H9 (cell line): ENCODE data around the gene PEAK3. TPM values are rescaled to one million over a fixed set of nuclear protein-coding genes. Genes with fewer than 3 reads are reported as not detected.

Experiments used
- DNase-seq: peaks from one replicate; pipeline ENCODE4 v3.0.0-alpha.2; 2017
- H2AFZ ChIP-seq: one replicate; pipeline ENCODE4 v1.6.1; 2013; ENCODE audit warnings: mild to moderate bottlenecking, low read length, control low read depth, moderate library complexity
- H2AK5ac ChIP-seq: 2 replicates; pipeline ENCODE4 v1.6.1; 2013; ENCODE audit warnings: low read length, control low read depth, mixed read lengths; ENCODE audit not compliant: insufficient read length
- H2BK120ac ChIP-seq: one replicate; pipeline ENCODE4 v1.6.1; 2013; ENCODE audit warnings: low read depth, mild to moderate bottlenecking, low read length, control low read depth, inconsistent platforms; ENCODE audit not compliant: poor library complexity, severe bottlenecking
- H2BK12ac ChIP-seq: 2 replicates; pipeline ENCODE4 v1.6.1; 2013; ENCODE audit warnings: low read length, control low read depth, mixed read lengths, low read depth; ENCODE audit not compliant: insufficient read length
- H2BK15ac ChIP-seq: 2 replicates; pipeline ENCODE4 v1.6.1; 2013; ENCODE audit warnings: low read depth, low read length, control low read depth
- H2BK20ac ChIP-seq: one replicate; pipeline ENCODE4 v1.6.1; 2013; ENCODE audit warnings: low read depth, mild to moderate bottlenecking, low read length, control low read depth, inconsistent platforms; ENCODE audit not compliant: poor library complexity, severe bottlenecking
- H2BK5ac ChIP-seq: 2 replicates; pipeline ENCODE4 v1.6.1; 2013; ENCODE audit warnings: low read length, control low read depth, mixed read lengths; ENCODE audit not compliant: insufficient read length
- H3K14ac ChIP-seq: 2 replicates; pipeline ENCODE4 v1.6.1; 2013; ENCODE audit warnings: low read length, control low read depth; ENCODE audit not compliant: insufficient read depth
- H3K18ac ChIP-seq: 2 replicates; pipeline ENCODE4 v1.6.1; 2013; ENCODE audit warnings: low read depth, mild to moderate bottlenecking, mixed read lengths, low read length, control low read depth; ENCODE audit not compliant: insufficient read length
- H3K23ac ChIP-seq: 2 replicates; pipeline ENCODE4 v1.6.1; 2013; ENCODE audit warnings: low read length, control low read depth, mixed read lengths, low read depth; ENCODE audit not compliant: insufficient read length
- H3K23me2 ChIP-seq: 2 replicates; pipeline ENCODE4 v1.6.1; 2013; ENCODE audit warnings: low read depth, mild to moderate bottlenecking, mixed read lengths, low read length, control low read depth; ENCODE audit not compliant: insufficient read length, poor library complexity, severe bottlenecking
- H3K27ac ChIP-seq: 2 replicates; pipeline ENCODE4 v1.5.1; 2013; ENCODE audit warnings: low read length, control low read depth, mixed read lengths, low read depth; ENCODE audit not compliant: insufficient read length
- H3K27me3 ChIP-seq: 2 replicates; pipeline ENCODE4 v1.6.1; 2013; ENCODE audit warnings: low read length, control low read depth, inconsistent platforms; ENCODE audit not compliant: insufficient read depth
- H3K4ac ChIP-seq: 2 replicates; pipeline ENCODE4 v1.6.1; 2013; ENCODE audit warnings: low read depth, mild to moderate bottlenecking, control low read depth, inconsistent platforms, low read length, moderate library complexity
- H3K4me1 ChIP-seq: 2 replicates; pipeline ENCODE4 v1.6.1; 2013; ENCODE audit warnings: low read length, control low read depth, inconsistent platforms; ENCODE audit not compliant: insufficient read depth
- H3K4me2 ChIP-seq: 2 replicates; pipeline ENCODE4 v1.6.1; 2013; ENCODE audit warnings: low read length, control low read depth, mixed read lengths; ENCODE audit not compliant: insufficient read length, insufficient read depth
- H3K56ac ChIP-seq: 2 replicates; pipeline ENCODE4 v1.6.1; 2013; ENCODE audit warnings: low read depth, mild to moderate bottlenecking, mixed read lengths, low read length, control low read depth; ENCODE audit not compliant: insufficient read length
- H3K79me1 ChIP-seq: 2 replicates; pipeline ENCODE4 v1.6.1; 2013; ENCODE audit warnings: low read depth, mild to moderate bottlenecking, moderate library complexity, low read length, control low read depth, inconsistent platforms; ENCODE audit not compliant: insufficient read depth, poor library complexity, severe bottlenecking
- H3K79me2 ChIP-seq: 2 replicates; pipeline ENCODE4 v1.6.1; 2013; ENCODE audit warnings: low read length, control low read depth, inconsistent platforms; ENCODE audit not compliant: insufficient read depth
- H3K9ac ChIP-seq: 2 replicates; pipeline ENCODE4 v1.6.1; 2013; ENCODE audit warnings: low read length, control low read depth, mixed read lengths; ENCODE audit not compliant: insufficient read length; ENCODE audit errors: extremely low read depth
- H3K9me3 ChIP-seq: one replicate; pipeline ENCODE4 v1.6.1; 2013; ENCODE audit warnings: low read depth, low read length, inconsistent platforms; ENCODE audit not compliant: control insufficient read depth
- H3T11ph ChIP-seq: one replicate; pipeline ENCODE4 v1.6.1; 2013; ENCODE audit warnings: mild to moderate bottlenecking, low read length, control low read depth, inconsistent platforms
- H4K20me1 ChIP-seq: one replicate; pipeline ENCODE4 v1.6.1; 2013; ENCODE audit not compliant: control insufficient read depth, insufficient read length, insufficient read depth
- H4K5ac ChIP-seq: 2 replicates; pipeline ENCODE4 v1.6.1; 2013; ENCODE audit warnings: low read depth, mild to moderate bottlenecking, mixed read lengths, low read length, control low read depth; ENCODE audit not compliant: insufficient read length
- H4K8ac ChIP-seq: replicated peaks from 2 replicates; pipeline ENCODE4 v1.6.1; 2013; ENCODE audit warnings: low read length, control low read depth, mixed read lengths, low read depth; ENCODE audit not compliant: insufficient read length
- H4K91ac ChIP-seq: 2 replicates; pipeline ENCODE4 v1.6.1; 2013; ENCODE audit warnings: low read depth, mild to moderate bottlenecking, moderate library complexity, mixed read lengths, low read length, control low read depth; ENCODE audit not compliant: insufficient read length
- H3K27ac Mint-ChIP-seq, 3 experiments: 2 replicates in 2 of 3; 3 replicates in 1 of 3; pipeline ENCODE4 v1.8.0; 2020 to 2021; ENCODE audit warnings: mixed read lengths in 3 of 3, mild to moderate bottlenecking in 1 of 3, moderate library complexity in 1 of 3
- H3K27me3 Mint-ChIP-seq: 2 replicates; pipeline ENCODE4 v1.8.0; 2021; ENCODE audit warnings: low read depth, mild to moderate bottlenecking, moderate library complexity, mixed read lengths
- H3K36me3 Mint-ChIP-seq, 3 experiments: 2 replicates in 2 of 3; 3 replicates in 1 of 3; pipeline ENCODE4 v1.8.0; 2020 to 2021; ENCODE audit warnings: low read depth in 3 of 3, mixed read lengths in 3 of 3; ENCODE audit not compliant: insufficient read depth in 1 of 3
- H3K4me1 Mint-ChIP-seq, 2 experiments: 2 replicates each; pipeline ENCODE4 v1.8.0; 2020; ENCODE audit warnings: mixed read lengths in 2 of 2
- H3K4me3 Mint-ChIP-seq, 2 experiments: 2 replicates in 1 of 2; 3 replicates in 1 of 2; pipeline ENCODE4 v1.8.0; 2020 to 2021; ENCODE audit warnings: mild to moderate bottlenecking in 2 of 2, mixed read lengths in 2 of 2, moderate library complexity in 1 of 2
- H3K9me3 Mint-ChIP-seq, 2 experiments: 2 replicates in 1 of 2; 3 replicates in 1 of 2; pipeline ENCODE4 v1.8.0; 2020; ENCODE audit warnings: mild to moderate bottlenecking in 2 of 2, mixed read lengths in 2 of 2, moderate library complexity in 1 of 2
- CTCF ChIP-seq: fragments of 200-600 bp; sonication (generic); conservative IDR thresholded peaks from 3 replicates; pipeline ENCODE4 v1.8.0; 2021; ENCODE audit warnings: antibody characterized with exemption, mild to moderate bottlenecking
- WGBS: extraction: QIAGEN DNeasy Blood & Tissue Kit; methylation state at CpG from one replicate; pipeline ENCODE4 v1.1.7; 2013; ENCODE audit warnings: missing lambda C conversion rate, low lambda C conversion rate, mixed read lengths; ENCODE audit not compliant: insufficient read length; ENCODE audit errors: extremely low coverage; 5-methylcytosine and 5-hydroxymethylcytosine counted together
- total RNA-seq: library from RNA; stranded (reverse); gene quantifications from 2 replicates; pipeline ENCODE4 v1.2.1, GENCODE V29; 2021

Gene PEAK3
- total RNA-seq, 1 experiment from 2014 or later, result not detected

- H3K27me3 Mint-ChIP-seq, result peaks cover 1% of the 10 kb centered on the region; the same call in 1 of the 2 replicates
- H3K79me1 ChIP-seq, result no peaks in the 10 kb centered on the region
- H3K4me1 Mint-ChIP-seq, result peaks cover 36 to 50% of the 10 kb centered on the region in 2 experiments
- H4K20me1 ChIP-seq, result peaks cover 5% of the 10 kb centered on the region
- no peak overlapping the region for H4K91ac ChIP-seq
- no peak for TF ChIP-seq CTCF
- H2BK20ac ChIP-seq, result no peak overlapping the region
- H3K27me3 ChIP-seq, result no peaks in the 10 kb centered on the region
- peak overlapping the region; percentile 90 for H3K4me2 ChIP-seq
- H2AFZ ChIP-seq, result no peak overlapping the region
- no peak overlapping the region for H3K18ac ChIP-seq
- H3K14ac ChIP-seq, result no peak overlapping the region; the same call in 1 of the 2 replicates
- WGBS, result no CpG with 5 or more reads among the region's 13 CpGs
- no peak overlapping the region for H4K5ac ChIP-seq
- peaks cover 5% of the 10 kb centered on the region; the same call in 1 of the 2 replicates for H3K79me2 ChIP-seq
- H3K23me2 ChIP-seq, result peaks cover 9% of the 10 kb centered on the region
- DNase-seq, result no peak
- H3K9me3 Mint-ChIP-seq, result no peaks in the 10 kb centered on the region
- H2AK5ac ChIP-seq, result no peak overlapping the region
- H3K4me3 Mint-ChIP-seq, result peak overlapping the region; percentile 98 to 99
- H3K56ac ChIP-seq, result no peak overlapping the region
- no peaks in the 10 kb centered on the region for H3K9me3 ChIP-seq
- H3K27ac ChIP-seq, result no peak overlapping the region
- no peak overlapping the region for H4K8ac ChIP-seq
- no peak overlapping the region for H2BK5ac ChIP-seq
- H3K4me1 ChIP-seq, result peaks cover 5% of the 10 kb centered on the region; the same call in 1 of the 2 replicates
- H3K9ac ChIP-seq, result peak overlapping the region; percentile 53
- H3T11ph ChIP-seq, result no peak overlapping the region
- H2BK120ac ChIP-seq, result no peak overlapping the region
- no peak overlapping the region for H3K23ac ChIP-seq
- no peak overlapping the region for H2BK15ac ChIP-seq
- H3K4ac ChIP-seq, result no peak overlapping the region
- peak overlapping the region; percentile 41 for H2BK12ac ChIP-seq
- peak overlapping the region; percentile 71 to 95 (median 92); a peak in 5 of 7 replicates for H3K27ac Mint-ChIP-seq
- peaks cover 5 to 24% (median 21%) of the 10 kb centered on the region in 3 experiments for H3K36me3 Mint-ChIP-seq
Observed at GRCh38 chr19:2329501-2329916, 47.5 kb upstream of the PEAK3 start.
